HEK293T (cell line): ENCODE data around the gene L3HYPDH.
A peak's percentile ranks its signal among the peaks of the same experiment; 100 is the strongest.

Experiments
- CTCF ChIA-PET: fragments of 350-600 bp; formaldehyde crosslinking; extraction: SDS; loops from one replicate; lab custom pipeline; 2021; ENCODE audit warnings: antibody characterized with exemption, inconsistent platforms; lab: Yijun Ruan, JAX
- POLR2A ChIA-PET: fragments of 350-600 bp; formaldehyde crosslinking; extraction: SDS; loops from one replicate; lab custom pipeline; 2020; ENCODE audit warnings: antibody characterized with exemption, inconsistent platforms; lab: Yijun Ruan, JAX
- DNase-seq: peaks from one replicate; pipeline ENCODE4 v3.0.0; 2012; ENCODE audit warnings: mixed read lengths; ENCODE audit errors: extremely low spot score
- ARNT ChIP-seq: fragments of 450-650 bp; IDR thresholded peaks from 2 replicates; pipeline ENCODE4 v1.6.1; 2017; ENCODE audit warnings: mild to moderate bottlenecking
- BHLHE40 ChIP-seq: fragments of 450-650 bp; IDR thresholded peaks from 2 replicates; pipeline ENCODE4 v1.6.1; 2016; ENCODE audit warnings: mild to moderate bottlenecking, moderate library complexity, borderline replicate concordance
- CTBP1 ChIP-seq: fragments of 450-650 bp; IDR thresholded peaks from 2 replicates; pipeline ENCODE4 v1.6.1; 2016; ENCODE audit warnings: borderline replicate concordance
- ELF4 ChIP-seq: fragments of 450-650 bp; IDR thresholded peaks from 2 replicates; pipeline ENCODE4 v1.6.1; 2017; ENCODE audit warnings: antibody characterized with exemption
- FOXA1 ChIP-seq: fragments of 450-650 bp; IDR thresholded peaks from 2 replicates; pipeline ENCODE4 v1.6.1; 2016; ENCODE audit warnings: mild to moderate bottlenecking
- FOXK2 ChIP-seq: fragments of 450-650 bp; IDR thresholded peaks from 2 replicates; pipeline ENCODE4 v1.6.1; 2016; ENCODE audit warnings: mild to moderate bottlenecking
- FOXM1 ChIP-seq: fragments of 450-650 bp; IDR thresholded peaks from 2 replicates; pipeline ENCODE4 v1.6.1; 2017; ENCODE audit warnings: mild to moderate bottlenecking, borderline replicate concordance
- HDGF ChIP-seq: fragments of 450-650 bp; IDR thresholded peaks from 2 replicates; pipeline ENCODE4 v1.6.1; 2017; ENCODE audit warnings: antibody characterized with exemption, borderline replicate concordance
- L3MBTL2 ChIP-seq: fragments of 450-650 bp; conservative IDR thresholded peaks from 2 replicates; pipeline ENCODE4 v1.6.1; 2016; ENCODE audit warnings: mild to moderate bottlenecking
- LEF1 ChIP-seq: fragments of 450-650 bp; IDR thresholded peaks from 2 replicates; pipeline ENCODE4 v1.6.1; 2017; ENCODE audit warnings: mild to moderate bottlenecking, borderline replicate concordance
- NFRKB ChIP-seq: fragments of 450-650 bp; IDR thresholded peaks from 2 replicates; pipeline ENCODE4 v1.6.1; 2016; ENCODE audit warnings: mild to moderate bottlenecking, moderate library complexity
- SP1 ChIP-seq: fragments of 450-650 bp; IDR thresholded peaks from 2 replicates; pipeline ENCODE4 v1.6.1; 2017
- SUZ12 ChIP-seq: fragments of 450-650 bp; IDR thresholded peaks from 2 replicates; pipeline ENCODE4 v1.6.1; 2016; ENCODE audit warnings: mild to moderate bottlenecking
- TARDBP ChIP-seq: fragments of 450-650 bp; IDR thresholded peaks from 2 replicates; pipeline ENCODE4 v1.6.1; 2016
- ZNF384 ChIP-seq: fragments of 450-650 bp; IDR thresholded peaks from 2 replicates; pipeline ENCODE4 v1.6.1; 2016
- TF ChIP-seq, protein P1 (sequence below): fragments of 450-650 bp; IDR thresholded peaks from 2 replicates; pipeline ENCODE4 v1.6.1; 2016

The L3HYPDH gene

DNA sequence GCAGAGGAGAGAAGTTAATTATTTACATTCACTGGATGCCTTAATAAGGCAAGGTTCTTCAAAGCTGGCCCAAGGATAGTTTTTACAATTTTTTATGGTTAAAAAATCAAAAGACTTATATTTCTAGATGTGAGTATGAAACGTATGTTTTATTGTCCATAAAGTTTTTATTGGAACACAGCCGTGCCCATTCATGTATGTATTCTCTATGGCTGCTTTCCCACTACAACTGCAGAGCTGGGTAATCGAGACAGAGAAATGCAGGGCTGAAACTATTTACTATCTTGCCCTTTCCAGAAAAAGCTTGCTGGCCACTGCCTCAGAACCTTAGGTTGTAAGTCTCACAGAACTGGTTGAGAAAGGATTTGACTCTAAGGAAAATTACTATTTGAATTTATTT, 16.5 kb upstream of the L3HYPDH start:
- DNase-seq = no peak
- TF ChIP-seq FOXK2 (no peak), TARDBP (no peak), SP1 (no peak), NFRKB (no peak), BHLHE40 (no peak), FOXA1 (no peak), FOXM1 (no peak)
- ChIA-PET CTCF (interaction anchor here (0.6 to 1.6 kb wide), 2 partner anchors 11 to 76 kb away, joined by 3 to 4 read pairs; no protein-coding TSS in a partner anchor), POLR2A (interaction anchor here (1.0 kb wide), 1 partner anchor 17 kb away, joined by 4 read pairs; the partner anchor contains the start of genes JKAMP and L3HYPDH)

DNA sequence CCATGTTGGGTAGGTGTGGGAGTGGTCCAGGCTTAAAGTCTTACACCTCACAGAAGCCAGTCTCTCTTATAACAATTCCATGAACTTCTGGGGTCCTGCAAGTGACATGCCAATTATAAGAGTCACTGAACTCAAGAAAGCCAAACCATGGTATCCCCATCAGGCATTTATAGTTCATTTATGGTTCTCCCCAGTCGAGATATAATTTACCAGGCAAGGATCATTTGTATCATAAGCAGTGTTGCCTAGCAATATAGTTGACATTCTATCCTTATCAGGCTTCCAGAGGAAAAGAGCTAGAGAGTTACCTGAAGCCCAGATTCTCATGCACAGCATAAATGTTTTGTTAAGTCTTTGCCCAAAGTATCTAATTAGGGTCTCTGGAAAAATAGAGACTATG, 8.2 kb upstream of the L3HYPDH start:
- no peak for DNase-seq
- ChIA-PET CTCF (no interaction called here), POLR2A (interaction anchor here (0.8 kb wide), 1 partner anchor 8 kb away, joined by 3 read pairs; the partner anchor contains the start of genes JKAMP and L3HYPDH)
- TF ChIP-seq, protein P1, sequence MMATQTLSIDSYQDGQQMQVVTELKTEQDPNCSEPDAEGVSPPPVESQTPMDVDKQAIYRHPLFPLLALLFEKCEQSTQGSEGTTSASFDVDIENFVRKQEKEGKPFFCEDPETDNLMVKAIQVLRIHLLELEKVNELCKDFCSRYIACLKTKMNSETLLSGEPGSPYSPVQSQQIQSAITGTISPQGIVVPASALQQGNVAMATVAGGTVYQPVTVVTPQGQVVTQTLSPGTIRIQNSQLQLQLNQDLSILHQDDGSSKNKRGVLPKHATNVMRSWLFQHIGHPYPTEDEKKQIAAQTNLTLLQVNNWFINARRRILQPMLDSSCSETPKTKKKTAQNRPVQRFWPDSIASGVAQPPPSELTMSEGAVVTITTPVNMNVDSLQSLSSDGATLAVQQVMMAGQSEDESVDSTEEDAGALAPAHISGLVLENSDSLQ = no peak

DNA sequence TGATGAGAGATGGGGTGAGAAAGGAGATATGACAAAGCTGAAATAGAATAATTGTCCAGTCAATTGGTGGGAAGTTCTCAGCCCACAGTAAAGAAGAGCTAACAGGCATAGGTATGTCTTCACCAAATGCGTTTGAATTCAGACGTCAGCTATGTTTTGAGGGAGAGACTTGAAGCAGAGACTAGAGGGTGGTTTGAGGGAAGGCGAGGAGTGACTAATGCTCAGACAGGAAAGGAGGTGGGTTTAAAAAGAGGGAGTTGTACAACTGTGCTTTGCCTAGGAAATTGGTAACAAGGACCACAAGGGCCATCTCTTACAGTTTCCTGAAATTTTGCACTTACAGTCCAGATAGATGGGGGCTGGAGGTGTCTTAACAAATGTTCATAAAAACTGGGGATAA, 6.5 kb upstream of the L3HYPDH start:
- ChIA-PET POLR2A (no interaction called here), CTCF (no interaction called here)
- DNase-seq = no peak
- TF ChIP-seq TARDBP (no peak), SUZ12 (no peak), ZNF384 (no peak), NFRKB (no peak), BHLHE40 (no peak), LEF1 (no peak), ELF4 (no peak), FOXM1 (no peak), CTBP1 (no peak), L3MBTL2 (no peak), FOXA1 (no peak), ARNT (no peak), HDGF (no peak)
- TF ChIP-seq, protein P1 = no peak

DNA sequence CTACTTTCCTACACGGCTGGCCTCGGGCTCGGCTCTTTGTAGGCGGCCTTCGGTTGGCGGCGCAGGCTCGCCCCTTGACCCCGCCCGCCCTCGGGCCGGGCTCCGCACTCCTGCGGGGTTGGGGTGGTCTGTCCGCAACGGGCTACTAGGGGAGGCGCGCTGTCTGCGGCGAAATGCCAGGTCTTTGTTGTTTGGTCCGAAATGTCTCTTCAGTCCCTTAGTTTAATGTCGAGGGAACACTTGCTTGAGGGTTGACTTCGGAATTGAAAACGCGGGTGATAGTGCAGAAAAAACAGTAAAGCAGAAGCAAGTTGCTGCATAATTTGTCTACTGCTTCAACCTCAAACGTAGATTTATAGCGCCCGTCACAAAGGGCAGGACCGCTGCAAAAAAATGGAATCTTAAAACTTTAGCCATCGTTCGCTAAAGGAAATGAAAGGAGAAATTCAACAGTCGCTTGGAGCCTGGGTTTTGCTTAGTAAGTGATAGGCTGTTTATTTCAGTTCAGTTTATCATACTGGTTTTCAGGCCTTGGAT, 499 bp upstream of the L3HYPDH start:
- CTCF ChIA-PET = interaction anchor here (0.8 to 2.0 kb wide), 6 partner anchors 11 to 92 kb away, joined by 3 to 15 read pairs (median 4); partner anchors contain the start of gene CCDC175

DNA sequence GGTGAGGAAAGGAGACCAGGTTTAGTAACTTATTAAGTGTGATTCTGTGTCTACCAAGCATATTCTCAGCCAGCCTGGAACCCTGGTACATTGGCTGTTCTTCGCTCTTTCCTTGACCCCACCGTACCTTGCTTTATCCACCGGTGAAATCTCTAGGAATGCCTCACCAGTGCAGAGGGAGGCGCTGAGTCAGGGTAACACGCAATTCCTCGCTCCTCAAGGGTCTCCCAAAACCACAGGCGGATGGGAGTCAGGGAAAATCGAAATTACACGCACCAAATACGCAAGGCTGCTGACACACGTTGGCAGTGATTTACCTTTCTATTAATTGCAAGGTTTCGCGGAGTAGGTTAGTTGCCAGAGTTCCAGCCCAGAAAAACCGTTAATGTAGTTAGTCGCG, 845 bp downstream of the L3HYPDH start:
- POLR2A ChIA-PET = interaction anchor here (1.1 to 2.1 kb wide), 13 partner anchors 8 to 387 kb away, joined by 3 to 15 read pairs (median 5); partner anchors contain the start of genes CCDC175, DAAM1 and RTN1
- peak; percentile 19 for DNase-seq
- no peak for TF ChIP-seq HDGF
- CTCF ChIA-PET = interaction anchor here (0.7 to 2.0 kb wide), 6 partner anchors 10 to 414 kb away, joined by 3 to 15 read pairs (median 4); partner anchors contain the start of gene CCDC175

More for the DNA sequence above, 499 bp upstream of the L3HYPDH start:
- TF ChIP-seq, protein P1 = peak; percentile 7; the same call in 1 of the 2 replicates
- TF ChIP-seq HDGF (no peak), LEF1 (no peak)
- DNase-seq = no peak
- POLR2A ChIA-PET = interaction anchor here (0.7 to 2.1 kb wide), 20 partner anchors 8 to 764 kb away, joined by 3 to 15 read pairs (median 4); partner anchors contain the start of genes CCDC175, DAAM1 and PPM1A

DNA sequence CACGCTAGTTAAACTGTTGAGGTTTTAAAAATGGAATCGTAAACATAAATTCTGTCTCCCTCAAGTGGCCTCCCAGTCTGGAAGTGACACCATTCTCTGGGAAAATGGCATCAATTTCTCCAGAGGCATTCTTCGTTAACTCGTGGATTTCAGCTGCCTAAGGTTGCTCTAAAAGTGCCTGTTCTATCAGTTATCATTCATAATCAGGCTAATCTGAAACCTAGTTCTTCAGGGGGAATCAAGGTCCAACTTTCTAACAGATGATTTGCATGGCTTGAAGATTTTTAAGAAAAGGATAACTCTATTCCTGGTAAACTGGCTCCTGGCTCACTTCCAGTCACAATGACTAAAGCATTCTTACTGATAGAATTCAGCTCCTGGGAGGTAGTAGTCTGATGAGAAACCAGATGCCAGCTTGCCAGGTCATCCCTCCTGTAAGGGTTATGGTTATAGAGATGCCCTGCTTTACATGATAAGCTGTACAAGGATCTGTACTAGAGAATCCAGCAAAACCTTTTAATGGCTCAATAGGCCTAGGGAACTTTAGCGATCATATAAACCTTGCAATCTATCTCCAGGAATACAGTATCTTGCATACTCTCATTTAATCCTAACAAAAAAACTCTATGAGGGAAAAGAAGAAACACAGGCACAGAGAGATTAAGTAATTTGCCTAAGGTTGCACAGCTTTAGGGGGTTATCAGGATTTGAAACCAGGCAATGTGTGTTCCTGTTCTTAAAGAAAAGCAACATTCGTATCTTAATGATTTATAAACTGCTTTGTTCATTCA, 1.5 kb downstream of the L3HYPDH start:
- POLR2A ChIA-PET = interaction anchor here (1.2 to 2.1 kb wide), 5 partner anchors 7 to 293 kb away, joined by 3 to 15 read pairs (median 7); no protein-coding TSS in a partner anchor
- no peak for DNase-seq
- CTCF ChIA-PET = interaction anchor here (1.3 to 2.0 kb wide), 4 partner anchors 9 to 94 kb away, joined by 3 to 15 read pairs (median 4); partner anchors contain the start of gene CCDC175
- no peak for TF ChIP-seq HDGF
- TF ChIP-seq, protein P1 = no peak
- no peak for TF ChIP-seq LEF1
- TF ChIP-seq ARNT = no peak
- no peak for TF ChIP-seq SUZ12
- TF ChIP-seq NFRKB = no peak
- no peak for TF ChIP-seq FOXK2
- TF ChIP-seq FOXA1 = no peak
- no peak for TF ChIP-seq ELF4
- TF ChIP-seq SP1 = no peak
- no peak for TF ChIP-seq FOXM1
- no peak for TF ChIP-seq ZNF384
- TF ChIP-seq TARDBP = no peak
- no peak for TF ChIP-seq BHLHE40
- no peak for TF ChIP-seq CTBP1
- no peak for TF ChIP-seq L3MBTL2
